PFSK-1 (cell line): ENCODE data around the gene C3.

ENCODE experiments used
- FOXP2 ChIP-seq: optimal IDR thresholded peaks from 2 replicates; pipeline ENCODE3; 2011; ENCODE audit warnings: borderline replicate concordance, control low read depth, inconsistent platforms; ENCODE audit not compliant: insufficient read depth; ENCODE audit errors: extremely low read length, extremely low read depth
- POLR2AphosphoS5 ChIP-seq: IDR thresholded peaks from 2 replicates; pipeline ENCODE4 v1.6.1; 2012; ENCODE audit warnings: low read depth, mild to moderate bottlenecking, control low read depth, low read length, moderate library complexity
- REST ChIP-seq, 2 experiments: IDR thresholded peaks; 2 replicates each; pipeline versions ENCODE4 v1.6.1 to v1.8.0; 2011 to 2012; ENCODE audit warnings: low read depth in 2 of 2, low read length in 2 of 2, control low read depth in 1 of 2, inconsistent platforms in 1 of 2, mild to moderate bottlenecking in 1 of 2, moderate library complexity in 1 of 2; ENCODE audit not compliant: insufficient read depth in 1 of 2
- SIN3A ChIP-seq: IDR thresholded peaks from 2 replicates; pipeline ENCODE4 v1.6.1; 2012; ENCODE audit warnings: mild to moderate bottlenecking, low read length, moderate library complexity, borderline replicate concordance; ENCODE audit not compliant: insufficient read depth
- TAF1 ChIP-seq: IDR thresholded peaks from 2 replicates; pipeline ENCODE4 v1.6.1; 2012; ENCODE audit warnings: low read length, control low read depth, borderline replicate concordance; ENCODE audit not compliant: insufficient read depth

Gene C3

GRCh38 chr19:6654347-6655310, 65.8 kb downstream of the C3 start:
- TF ChIP-seq REST (IDR thresholded peaks at IDR 0.05; ENCODE audit: insufficient read depth in 1 of 2, low read depth in 2 of 2, low read length in 2 of 2) = no peak
- TF ChIP-seq TAF1 = no peak
- no peak for TF ChIP-seq FOXP2

GRCh38 chr19:6652805-6653094, 67.7 kb downstream of the C3 start:
- TF ChIP-seq POLR2AphosphoS5 (no peak), TAF1 (no peak), SIN3A (no peak), REST (IDR thresholded peaks at IDR 0.05; ENCODE audit: insufficient read depth in 1 of 2, low read depth in 2 of 2, low read length in 2 of 2) (no peak), FOXP2 (no peak)

GRCh38 chr19:6651965-6652804, 68.3 kb downstream of the C3 start:
- no peak for TF ChIP-seq POLR2AphosphoS5
- no peak for TF ChIP-seq REST (IDR thresholded peaks at IDR 0.05; ENCODE audit: insufficient read depth in 1 of 2, low read depth in 2 of 2, low read length in 2 of 2)
- no peak for TF ChIP-seq SIN3A
- no peak for TF ChIP-seq TAF1
- TF ChIP-seq FOXP2 = no peak

- no peak for TF ChIP-seq POLR2AphosphoS5
- TF ChIP-seq SIN3A = no peak
- TF ChIP-seq FOXP2 = no peak
- TF ChIP-seq REST (IDR thresholded peaks at IDR 0.05; ENCODE audit: insufficient read depth in 1 of 2, low read depth in 2 of 2, low read length in 2 of 2) = no peak
- TF ChIP-seq TAF1 = no peak
Observed at GRCh38 chr19:6649185-6649584, 71.3 kb downstream of the C3 start.
